Activated CD8-positive, alpha-beta T cell treated with anti-CD3 and anti-CD28 coated beads for 36 hours (primary cell): ENCODE measurements around the gene CAVIN2. TPM values are rescaled to one million over a fixed set of nuclear protein-coding genes. Genes with fewer than 3 reads are reported as not detected.

Experiments
- ATAC-seq: fragments of 200-7000 bp; cut with Tn5 transposase; one replicate; pipeline ENCODE4 v1.10.0; 2021; ENCODE audit warnings: mild to moderate bottlenecking, moderate library complexity
- CTCF ChIA-PET: fragments of 350-600 bp; sonication (Branson Sonifier 250); formaldehyde crosslinking; loops from one replicate; lab custom pipeline; 2021; ENCODE audit warnings: antibody characterized with exemption; lab: Charles Lee
- POLR2A ChIA-PET: fragments of 350-600 bp; sonication (Branson Sonifier 250); formaldehyde crosslinking; loops from one replicate; lab custom pipeline; 2021; ENCODE audit warnings: antibody characterized with exemption; lab: Charles Lee
- DNase-seq: peaks from one replicate; pipeline ENCODE4 v3.0.0-alpha.2; 2020
- H3K27ac Mint-ChIP-seq: one replicate; pipeline ENCODE4 v1.8.0; 2021; ENCODE audit warnings: mild to moderate bottlenecking, mixed read lengths
- H3K27me3 Mint-ChIP-seq: one replicate; pipeline ENCODE4 v1.8.0; 2021; ENCODE audit warnings: mixed read lengths
- H3K36me3 Mint-ChIP-seq: one replicate; pipeline ENCODE4 v1.8.0; 2021; ENCODE audit warnings: low read depth, mixed read lengths
- H3K4me1 Mint-ChIP-seq: one replicate; pipeline ENCODE4 v1.8.0; 2021; ENCODE audit warnings: low read depth, mixed read lengths
- H3K4me3 Mint-ChIP-seq: one replicate; pipeline ENCODE4 v1.8.0; 2021; ENCODE audit warnings: mild to moderate bottlenecking, moderate library complexity, mixed read lengths
- H3K9me3 Mint-ChIP-seq: one replicate; pipeline ENCODE4 v1.8.0; 2021; ENCODE audit warnings: mixed read lengths
- intact Hi-C: fragments of 100-400 bp; cut with micrococcal nuclease; formaldehyde crosslinking; loops from one replicate; pipeline ENCODE4 v1.10.0; 2022
- total RNA-seq, 2 experiments: library from RNA; stranded (reverse); gene quantifications; one replicate each; pipeline ENCODE4 v1.2.3, GENCODE V29; 2021
- TF ChIP-seq, protein P1 (sequence below): fragments of 200-600 bp; IDR thresholded peaks from one replicate; pipeline ENCODE4 v1.8.0; 2022; ENCODE audit warnings: antibody characterized with exemption, mild to moderate bottlenecking

CAVIN2 gene
- total RNA-seq, 2 experiments from 2014 or later: not detected

DNA sequence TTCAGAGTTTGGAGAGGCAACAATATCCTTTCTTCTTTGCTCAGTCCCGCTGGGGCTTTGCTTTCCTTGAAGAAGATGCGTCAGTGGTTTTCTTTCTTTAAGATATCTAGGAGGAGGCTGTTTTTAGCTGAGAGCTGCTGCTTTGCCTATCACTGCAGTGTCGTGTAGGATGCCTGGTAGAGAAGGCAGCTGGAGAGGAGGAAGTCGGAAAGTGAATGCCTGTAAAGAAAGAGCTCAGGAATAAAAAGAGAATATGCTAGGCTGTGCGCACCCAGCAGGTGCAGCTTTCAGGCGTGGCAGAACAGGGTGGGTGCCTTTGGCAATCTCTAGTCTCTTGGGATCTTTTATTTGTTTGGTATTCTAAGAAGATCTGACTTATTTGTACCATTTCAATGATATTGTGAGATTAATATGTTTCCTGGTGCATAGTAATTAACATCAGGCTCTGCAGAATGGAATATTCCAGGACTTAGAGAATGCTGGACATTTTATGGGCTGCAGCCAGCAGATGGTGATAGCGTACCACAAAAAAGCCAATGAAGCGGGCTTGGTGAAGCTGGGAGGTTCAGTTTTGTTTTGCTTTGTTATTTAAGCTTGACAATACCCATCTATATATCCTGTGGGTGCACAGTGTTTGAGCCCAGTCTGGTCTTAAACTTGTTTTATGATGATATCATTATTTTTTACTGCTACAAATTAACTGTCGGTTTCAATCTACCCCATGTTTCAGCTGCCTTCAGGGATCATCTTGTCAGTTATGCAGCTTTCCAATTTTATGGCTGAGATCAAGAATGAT, 34.9 kb downstream of the CAVIN2 start:
- CTCF ChIA-PET: interaction anchor here (0.6 to 2.5 kb wide), 25 partner anchors 9 to 351 kb away, joined by 3 to 64 read pairs (median 4); partner anchors contain the start of gene CAVIN2
- TF ChIP-seq, protein P1, sequence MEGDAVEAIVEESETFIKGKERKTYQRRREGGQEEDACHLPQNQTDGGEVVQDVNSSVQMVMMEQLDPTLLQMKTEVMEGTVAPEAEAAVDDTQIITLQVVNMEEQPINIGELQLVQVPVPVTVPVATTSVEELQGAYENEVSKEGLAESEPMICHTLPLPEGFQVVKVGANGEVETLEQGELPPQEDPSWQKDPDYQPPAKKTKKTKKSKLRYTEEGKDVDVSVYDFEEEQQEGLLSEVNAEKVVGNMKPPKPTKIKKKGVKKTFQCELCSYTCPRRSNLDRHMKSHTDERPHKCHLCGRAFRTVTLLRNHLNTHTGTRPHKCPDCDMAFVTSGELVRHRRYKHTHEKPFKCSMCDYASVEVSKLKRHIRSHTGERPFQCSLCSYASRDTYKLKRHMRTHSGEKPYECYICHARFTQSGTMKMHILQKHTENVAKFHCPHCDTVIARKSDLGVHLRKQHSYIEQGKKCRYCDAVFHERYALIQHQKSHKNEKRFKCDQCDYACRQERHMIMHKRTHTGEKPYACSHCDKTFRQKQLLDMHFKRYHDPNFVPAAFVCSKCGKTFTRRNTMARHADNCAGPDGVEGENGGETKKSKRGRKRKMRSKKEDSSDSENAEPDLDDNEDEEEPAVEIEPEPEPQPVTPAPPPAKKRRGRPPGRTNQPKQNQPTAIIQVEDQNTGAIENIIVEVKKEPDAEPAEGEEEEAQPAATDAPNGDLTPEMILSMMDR: peak; percentile 63
- intact Hi-C loops: loop anchor here (2.0 kb wide), 1 partner anchor 351 kb away; no protein-coding TSS in a partner anchor
- Mint-ChIP-seq H3K36me3 (no peaks in the 10 kb centered on the region), H3K4me3 (no peak overlapping the region), H3K27me3 (peaks cover 12% of the 10 kb centered on the region), H3K4me1 (no peaks in the 10 kb centered on the region), H3K27ac (no peak overlapping the region), H3K9me3 (no peaks in the 10 kb centered on the region)
- POLR2A ChIA-PET: no interaction called here
- ATAC-seq (no peak), DNase-seq (peak; percentile 52)

DNA sequence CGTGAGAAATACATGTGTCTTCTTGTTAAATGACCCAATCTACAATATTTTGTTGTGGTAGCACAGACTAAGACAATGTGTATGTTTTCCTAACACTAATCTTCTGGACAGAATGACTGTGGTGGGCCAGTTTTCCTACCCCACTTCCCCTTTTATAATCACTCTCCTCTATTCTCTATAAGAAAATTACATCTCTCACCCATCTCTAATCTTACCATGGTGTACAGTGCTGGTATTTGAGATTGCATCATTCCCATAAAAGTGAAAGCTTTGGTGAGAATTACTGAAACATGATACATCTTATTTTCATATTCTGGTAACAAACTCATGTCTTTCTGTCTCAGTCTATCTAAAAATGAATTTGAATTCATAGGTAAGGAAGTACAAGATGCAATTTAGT, 40.5 kb downstream of the CAVIN2 start:
- ChIA-PET CTCF (interaction anchor here (0.8 to 2.1 kb wide), 5 partner anchors 12 to 356 kb away, joined by 3 to 10 read pairs (median 3); no protein-coding TSS in a partner anchor), POLR2A (no interaction called here)
- ATAC-seq (no peak), DNase-seq (no peak)
- Mint-ChIP-seq H3K27me3 (peaks cover 4% of the 10 kb centered on the region), H3K4me3 (no peak overlapping the region), H3K27ac (no peak overlapping the region), H3K9me3 (no peaks in the 10 kb centered on the region), H3K4me1 (no peaks in the 10 kb centered on the region), H3K36me3 (no peaks in the 10 kb centered on the region)
- TF ChIP-seq, protein P1: no peak
- intact Hi-C loops: no loop called here

DNA sequence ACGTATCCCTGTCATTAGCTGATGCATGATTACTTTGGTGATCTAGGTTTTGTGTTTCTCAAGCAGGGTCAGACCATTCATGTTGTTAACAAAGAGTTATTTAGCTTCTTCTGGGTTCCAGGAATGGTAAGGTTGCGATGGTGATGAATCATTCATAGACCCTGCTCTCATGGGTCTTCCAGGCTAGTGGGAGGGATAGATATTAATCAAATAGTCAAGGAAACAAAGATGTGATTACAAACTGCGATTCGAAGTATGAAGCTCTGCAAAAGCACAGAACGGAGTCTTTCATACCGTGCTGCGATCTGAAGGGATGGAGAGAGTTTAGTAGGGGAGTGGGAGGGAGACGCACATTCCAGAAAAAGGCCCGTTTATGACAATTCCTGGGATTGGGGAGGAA, 42.1 kb downstream of the CAVIN2 start:
- Mint-ChIP-seq H3K4me3 (no peak overlapping the region), H3K36me3 (no peaks in the 10 kb centered on the region), H3K27ac (no peak overlapping the region), H3K4me1 (no peaks in the 10 kb centered on the region), H3K9me3 (no peaks in the 10 kb centered on the region), H3K27me3 (peaks cover 6% of the 10 kb centered on the region)
- ChIA-PET CTCF (interaction anchor here (2.1 kb wide), 1 partner anchor 357 kb away, joined by 10 read pairs; no protein-coding TSS in a partner anchor), POLR2A (interaction anchor here (0.7 kb wide), 1 partner anchor 889 kb away, joined by 3 read pairs; no protein-coding TSS in a partner anchor)
- TF ChIP-seq, protein P1: no peak
- DNase-seq (no peak), ATAC-seq (no peak)
- intact Hi-C loops: no loop called here

DNA sequence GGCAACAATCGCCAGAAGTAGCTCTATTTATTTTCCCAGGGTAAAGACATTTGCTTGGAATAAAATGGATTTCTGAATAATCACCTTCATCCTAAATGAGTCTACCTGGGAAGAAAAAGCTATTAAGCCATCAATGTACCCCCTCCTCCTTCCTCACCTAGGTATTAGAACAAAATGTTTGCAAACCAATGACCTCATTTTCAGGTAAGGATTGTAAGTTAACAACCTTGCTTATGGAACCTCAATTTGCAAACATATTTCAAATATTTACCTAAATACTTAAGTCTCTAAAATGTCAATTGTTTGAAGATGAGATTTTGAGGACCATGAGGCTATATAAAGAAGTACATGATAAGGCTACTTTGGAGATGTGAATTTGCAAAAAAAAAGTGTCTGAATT, 43.9 kb downstream of the CAVIN2 start:
- Mint-ChIP-seq H3K4me3 (no peak overlapping the region), H3K27ac (no peak overlapping the region), H3K9me3 (no peaks in the 10 kb centered on the region), H3K4me1 (no peaks in the 10 kb centered on the region), H3K27me3 (peaks cover 4% of the 10 kb centered on the region), H3K36me3 (no peaks in the 10 kb centered on the region)
- intact Hi-C loops: no loop called here
- TF ChIP-seq, protein P1: no peak
- ChIA-PET POLR2A (no interaction called here), CTCF (interaction anchor here (1.1 to 3.5 kb wide), 3 partner anchors 10 to 360 kb away, joined by 3 to 15 read pairs (median 9); no protein-coding TSS in a partner anchor)
- DNase-seq: no peak
- no peak for ATAC-seq

DNA sequence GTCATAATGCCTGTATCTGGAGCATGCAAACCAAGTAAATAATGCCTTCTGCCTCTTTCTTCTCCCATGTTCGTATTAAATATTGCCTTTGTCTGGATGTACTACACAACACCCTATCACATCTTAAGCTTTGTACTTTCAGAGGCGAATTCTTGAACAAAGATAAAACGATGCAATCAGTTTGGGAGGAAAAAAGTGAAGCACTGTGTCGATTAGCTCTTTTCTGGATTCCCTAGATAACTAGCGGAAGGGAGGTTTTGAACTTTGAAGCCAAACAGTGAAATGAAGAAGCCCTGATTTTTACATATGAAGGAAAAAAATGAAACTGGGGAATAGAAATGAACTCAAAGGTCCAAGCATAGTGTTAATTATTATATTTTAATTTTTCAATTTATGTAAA, 44.7 kb downstream of the CAVIN2 start:
- no peak overlapping the region for H3K27ac Mint-ChIP-seq
- H3K4me3 Mint-ChIP-seq: no peak overlapping the region
- CTCF ChIA-PET: interaction anchor here (0.9 to 3.5 kb wide), 4 partner anchors 10 to 360 kb away, joined by 3 to 15 read pairs (median 6); no protein-coding TSS in a partner anchor
- intact Hi-C loops: no loop called here
- no peak for DNase-seq
- no peak for ATAC-seq
- POLR2A ChIA-PET: no interaction called here
- H3K9me3 Mint-ChIP-seq: no peaks in the 10 kb centered on the region
- H3K27me3 Mint-ChIP-seq: peaks cover 4% of the 10 kb centered on the region
- TF ChIP-seq, protein P1: no peak
- no peaks in the 10 kb centered on the region for H3K4me1 Mint-ChIP-seq
- no peaks in the 10 kb centered on the region for H3K36me3 Mint-ChIP-seq
